Ascending aorta (tissue), 2 donors: ENCODE data around the gene BHLHA15. TPM values are rescaled to one million over a fixed set of nuclear protein-coding genes. Genes with fewer than 3 reads are reported as not detected.

Experiments
- DNase-seq, 2 donors: peaks; one replicate each; pipeline ENCODE4 v3.0.0-alpha.2; 2019; ENCODE audit warnings: low spot score in 2 of 2
- H3K27ac ChIP-seq, 2 donors: fragments of 200-600 bp; sonication (generic); one replicate each; pipeline ENCODE4 v1.5.1; 2016 to 2017; ENCODE audit warnings: mild to moderate bottlenecking in 1 of 2
- H3K27me3 ChIP-seq: fragments of 200-600 bp; sonication (generic); one replicate; pipeline ENCODE4 v1.5.1; 2017
- H3K36me3 ChIP-seq, 2 donors: fragments of 200-600 bp; sonication (generic); one replicate each; pipeline ENCODE4 v1.5.1; 2016
- H3K4me1 ChIP-seq, 2 donors: fragments of 200-600 bp; sonication (generic); one replicate each; pipeline ENCODE4 v1.5.1; 2016 to 2017; ENCODE audit warnings: mild to moderate bottlenecking in 1 of 2
- H3K4me3 ChIP-seq, 2 donors: fragments of 200-600 bp; sonication (generic); one replicate each; pipeline ENCODE4 v1.5.1; 2016 to 2017; ENCODE audit warnings: mild to moderate bottlenecking in 1 of 2
- H3K9me3 ChIP-seq, 2 donors: fragments of 200-600 bp; sonication (generic); one replicate each; pipeline ENCODE4 v1.5.1; 2016
- intact Hi-C: fragments of 100-400 bp; cut with DNase I; formaldehyde crosslinking; loops from one replicate; pipeline ENCODE4 v1.15.1; 2023
- total RNA-seq: library from RNA; depleted of rRNA; stranded (reverse); fragments of >200 nt; gene quantifications from one replicate; pipeline ENCODE4 v1.1.0, GENCODE V29; 2016
- TF ChIP-seq, protein P1 (sequence below), 3 experiments: fragments of 200-600 bp in 2 of 3; fragments of 450-650 bp in 1 of 3; sonication (generic) in 2 of 3; IDR thresholded peaks; one replicate each; pipeline ENCODE4 v1.5.1; 2016 to 2019; ENCODE audit warnings: antibody characterized with exemption in 3 of 3, mild to moderate bottlenecking in 1 of 3, moderate library complexity in 1 of 3

BHLHA15 gene
- total RNA-seq, 1 donor from 2014 or later = not detected

- Histone ChIP-seq H3K36me3 (peaks cover 3 to 4% of the 10 kb centered on the region in 2 donors), H3K9me3 (no peaks in the 10 kb centered on the region), H3K27ac (peak within 1 kb of the TSS; percentile 65 to 81), H3K27me3 (no peaks in the 10 kb centered on the region), H3K4me1 (peaks cover 6 to 18% of the 10 kb centered on the region in 2 donors), H3K4me3 (peak within 1 kb of the TSS; percentile 80 to 90)
- TF ChIP-seq, protein P1, sequence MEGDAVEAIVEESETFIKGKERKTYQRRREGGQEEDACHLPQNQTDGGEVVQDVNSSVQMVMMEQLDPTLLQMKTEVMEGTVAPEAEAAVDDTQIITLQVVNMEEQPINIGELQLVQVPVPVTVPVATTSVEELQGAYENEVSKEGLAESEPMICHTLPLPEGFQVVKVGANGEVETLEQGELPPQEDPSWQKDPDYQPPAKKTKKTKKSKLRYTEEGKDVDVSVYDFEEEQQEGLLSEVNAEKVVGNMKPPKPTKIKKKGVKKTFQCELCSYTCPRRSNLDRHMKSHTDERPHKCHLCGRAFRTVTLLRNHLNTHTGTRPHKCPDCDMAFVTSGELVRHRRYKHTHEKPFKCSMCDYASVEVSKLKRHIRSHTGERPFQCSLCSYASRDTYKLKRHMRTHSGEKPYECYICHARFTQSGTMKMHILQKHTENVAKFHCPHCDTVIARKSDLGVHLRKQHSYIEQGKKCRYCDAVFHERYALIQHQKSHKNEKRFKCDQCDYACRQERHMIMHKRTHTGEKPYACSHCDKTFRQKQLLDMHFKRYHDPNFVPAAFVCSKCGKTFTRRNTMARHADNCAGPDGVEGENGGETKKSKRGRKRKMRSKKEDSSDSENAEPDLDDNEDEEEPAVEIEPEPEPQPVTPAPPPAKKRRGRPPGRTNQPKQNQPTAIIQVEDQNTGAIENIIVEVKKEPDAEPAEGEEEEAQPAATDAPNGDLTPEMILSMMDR (IDR thresholded peaks at IDR 0.05) = no peak
- peak; percentile 77 to 96 for DNase-seq
- intact Hi-C loops = loop anchor here (1.0 to 5.0 kb wide), 3 partner anchors 29 to 145 kb away; partner anchors contain the start of genes BRI3 and LMTK2
Observed at GRCh38 chr7:98251601-98252424, 40.6 kb downstream of the BHLHA15 start, which contains the start of gene TECPR1. TSS of gene TECPR1 (minus strand) at chr7:98252232. CDS start at chr7:98246146, 6,086 bp downstream.

DNA sequence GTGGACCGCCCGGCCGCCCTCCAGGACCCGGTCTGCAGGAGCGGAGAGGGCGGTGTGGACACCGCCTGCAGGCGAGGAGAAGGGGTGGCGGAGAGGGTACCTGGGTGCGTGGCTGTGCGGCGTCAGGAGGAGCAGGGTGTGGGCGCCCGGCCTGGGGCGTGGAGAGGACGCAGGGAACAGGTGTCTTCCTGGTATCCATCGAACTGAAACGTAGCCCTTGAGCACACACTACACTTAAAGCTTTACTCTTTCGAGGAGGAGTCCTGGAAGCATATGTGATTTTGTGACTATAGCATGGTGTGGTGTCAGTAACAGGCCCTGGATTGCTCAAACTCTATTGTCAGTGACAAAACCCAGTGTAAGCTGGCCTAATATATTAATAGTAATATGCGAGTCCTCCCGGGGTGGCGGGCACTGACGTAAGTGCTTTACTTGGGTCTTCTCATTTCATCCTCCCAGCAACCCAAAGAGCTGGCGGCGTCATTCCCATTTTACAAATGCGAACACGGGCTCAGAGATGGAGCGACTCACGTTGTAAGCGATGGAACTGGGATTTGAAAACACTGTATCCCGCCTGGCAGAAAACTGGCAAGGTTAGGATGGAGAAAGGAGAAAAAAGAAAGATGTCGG lies 41.3 kb downstream of the BHLHA15 start:
- no peak for DNase-seq
- H3K36me3 ChIP-seq = peaks cover 2 to 6% of the 10 kb centered on the region in 2 donors
- H3K27me3 ChIP-seq = no peaks in the 10 kb centered on the region
- intact Hi-C loops = loop anchor here (1.0 to 5.0 kb wide), 3 partner anchors 29 to 146 kb away; partner anchors contain the start of genes BRI3 and LMTK2
- no peaks in the 10 kb centered on the region for H3K9me3 ChIP-seq
- peaks cover 6 to 18% of the 10 kb centered on the region in 2 donors for H3K4me1 ChIP-seq
- peak overlapping the region; percentile 80 to 90 for H3K4me3 ChIP-seq
- TF ChIP-seq, protein P1 (IDR thresholded peaks at IDR 0.05) = no peak
- peak overlapping the region; percentile 65 to 81 for H3K27ac ChIP-seq

- intact Hi-C loops = loop anchor here (5.0 kb wide), 1 partner anchor 67 kb away; no protein-coding TSS in a partner anchor
- H3K36me3 ChIP-seq = peaks cover 6% of the 10 kb centered on the region in 2 donors
- no peak overlapping the region for H3K4me3 ChIP-seq
- H3K9me3 ChIP-seq = no peaks in the 10 kb centered on the region
- H3K4me1 ChIP-seq = peaks cover 6 to 18% of the 10 kb centered on the region in 2 donors
- TF ChIP-seq, protein P1 (IDR thresholded peaks at IDR 0.05) = no peak
- H3K27ac ChIP-seq = no peak overlapping the region
- DNase-seq = no peak
- no peaks in the 10 kb centered on the region for H3K27me3 ChIP-seq
Observed at GRCh38 chr7:98254516-98254915, 43.3 kb downstream of the BHLHA15 start.

DNA sequence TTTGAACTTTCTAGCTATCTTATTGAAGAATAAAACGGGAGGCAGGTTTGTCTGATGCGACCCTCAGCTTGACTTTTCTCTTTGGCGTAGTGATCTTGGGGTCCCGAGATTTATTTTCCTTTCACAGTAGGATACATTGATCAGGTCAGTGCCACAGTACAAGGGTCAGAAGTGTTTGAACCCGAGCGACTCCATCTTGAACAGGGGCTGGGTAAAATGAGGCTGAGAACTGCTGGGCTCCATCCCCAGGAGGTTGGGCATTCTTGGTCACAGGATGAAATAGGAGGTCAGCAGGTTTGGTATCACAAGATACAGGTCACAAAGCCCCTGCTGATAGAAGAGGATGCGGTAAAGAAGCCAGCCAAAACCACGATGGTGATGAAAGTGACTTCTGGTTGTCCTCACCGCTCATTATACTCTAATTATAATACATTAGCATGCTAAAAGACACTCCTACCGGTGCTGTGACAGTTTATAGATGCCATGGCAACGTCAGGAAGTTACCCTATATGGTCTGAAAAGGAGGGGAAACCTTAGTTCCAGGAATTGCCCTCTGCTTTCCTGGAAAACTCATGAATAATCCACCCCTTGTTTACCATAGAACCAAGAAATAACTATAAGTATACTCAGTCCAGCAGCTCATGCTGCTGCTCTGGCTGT lies 43.8 kb downstream of the BHLHA15 start:
- TF ChIP-seq, protein P1 (IDR thresholded peaks at IDR 0.05) = no peak
- Histone ChIP-seq H3K4me1 (peaks cover 6 to 17% of the 10 kb centered on the region in 2 donors), H3K4me3 (no peak overlapping the region), H3K9me3 (no peaks in the 10 kb centered on the region), H3K27me3 (no peaks in the 10 kb centered on the region), H3K36me3 (peaks cover 6% of the 10 kb centered on the region in 2 donors), H3K27ac (no peak overlapping the region)
- intact Hi-C loops = loop anchor here (5.0 kb wide), 1 partner anchor 68 kb away; no protein-coding TSS in a partner anchor
- DNase-seq = no peak

DNA sequence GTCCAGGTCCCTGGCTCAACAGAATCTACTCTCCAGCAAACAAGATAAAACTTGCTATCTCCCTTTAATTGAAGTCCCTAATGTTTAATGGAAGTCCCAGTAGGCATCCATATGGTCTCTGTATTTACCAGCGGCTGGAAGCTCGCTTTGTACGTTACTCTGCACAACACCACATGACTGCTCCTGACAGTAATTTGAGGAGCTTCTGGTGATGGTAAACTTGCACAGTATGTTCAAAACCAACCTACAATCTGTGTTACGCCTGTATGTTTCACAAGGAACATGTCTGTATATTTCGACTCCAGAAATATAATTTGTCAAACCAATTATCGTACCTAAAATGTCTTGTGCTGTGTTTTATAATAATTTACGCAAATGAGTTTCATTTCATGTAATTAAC lies 45.2 kb downstream of the BHLHA15 start:
- no peaks in the 10 kb centered on the region for H3K27me3 ChIP-seq
- no peak overlapping the region for H3K4me3 ChIP-seq
- intact Hi-C loops = no loop called here
- no peak overlapping the region for H3K27ac ChIP-seq
- H3K36me3 ChIP-seq = peaks cover 6 to 10% of the 10 kb centered on the region in 2 donors
- H3K4me1 ChIP-seq = peaks cover 2 to 8% of the 10 kb centered on the region in 2 donors
- DNase-seq = no peak
- no peaks in the 10 kb centered on the region for H3K9me3 ChIP-seq
- TF ChIP-seq, protein P1 (IDR thresholded peaks at IDR 0.05) = no peak
